PC-3 (cell line): Measurements from ENCODE around the gene NANOS3. TPM values are rescaled to one million over a fixed set of nuclear protein-coding genes. Genes with fewer than 3 reads are reported as not detected.

Experiments used
- ATAC-seq: fragments of 200-7000 bp; cut with Tn5 transposase; 2 replicates; pipeline ENCODE4 v1.9.1; 2020; ENCODE audit warnings: mild to moderate bottlenecking, moderate library complexity
- BruUV-seq: library from RNA; stranded (reverse); fragments of 400-500 nt; replicated peaks from 2 replicates; lab custom pipeline; 2021; lab: Mats Ljungman, UMichigan
- CTCF ChIA-PET: fragments of 300-600 bp; sonication (Branson Sonifier 250); formaldehyde crosslinking; loops from one replicate; lab custom pipeline; 2022; ENCODE audit warnings: antibody characterized with exemption; lab: Charles Lee
- POLR2A ChIA-PET: fragments of 300-600 bp; sonication (Branson Sonifier 250); formaldehyde crosslinking; loops from one replicate; lab custom pipeline; 2022; ENCODE audit warnings: antibody characterized with exemption; ENCODE audit not compliant: unreplicated experiment; lab: Charles Lee
- DNase-seq: peaks from one replicate; pipeline ENCODE4 v3.0.0-alpha.2; 2015
- H2AFZ ChIP-seq: fragments of 300-600 bp; sonication (generic); 2 replicates; pipeline ENCODE4 v1.6.0; 2016; ENCODE audit warnings: antibody characterized with exemption, low read length
- H3F3A ChIP-seq: fragments of 300-600 bp; sonication (generic); one replicate; pipeline ENCODE4 v1.6.0; 2017; ENCODE audit warnings: antibody characterized with exemption, low read length, control low read depth, mild to moderate bottlenecking; ENCODE audit not compliant: unreplicated experiment
- H3K27ac ChIP-seq: fragments of 300-600 bp; sonication (generic); 2 replicates; pipeline ENCODE4 v1.5.1; 2016; ENCODE audit warnings: mild to moderate bottlenecking, low read length
- H3K27me3 ChIP-seq: fragments of 300-600 bp; sonication (generic); 2 replicates; pipeline ENCODE4 v1.6.1; 2016; ENCODE audit warnings: low read length, mixed read lengths
- H3K36me3 ChIP-seq: fragments of 300-600 bp; sonication (generic); 2 replicates; pipeline ENCODE4 v1.6.1; 2016; ENCODE audit warnings: low read depth, mixed run types, low read length, mixed read lengths
- H3K4me1 ChIP-seq: fragments of 300-600 bp; sonication (generic); 2 replicates; pipeline ENCODE4 v1.5.1; 2016; ENCODE audit warnings: low read length; ENCODE audit not compliant: insufficient read depth
- H3K4me2 ChIP-seq: fragments of 300-600 bp; sonication (generic); 2 replicates; pipeline ENCODE4 v1.6.0; 2016; ENCODE audit warnings: low read length
- H3K4me3 ChIP-seq: fragments of 300-600 bp; sonication (generic); 2 replicates; pipeline ENCODE4 v1.5.1; 2016; ENCODE audit warnings: mild to moderate bottlenecking, low read length, mixed read lengths
- H3K79me2 ChIP-seq: fragments of 300-600 bp; sonication (generic); 2 replicates; pipeline ENCODE4 v1.6.1; 2017; ENCODE audit warnings: low read length, mixed read lengths
- H3K9ac ChIP-seq: fragments of 300-600 bp; sonication (generic); 2 replicates; pipeline ENCODE4 v1.6.0; 2016; ENCODE audit warnings: mild to moderate bottlenecking, low read length
- H3K9me2 ChIP-seq: fragments of 300-600 bp; sonication (generic); replicated peaks from 2 replicates; pipeline ENCODE4 v1.6.1; 2016; ENCODE audit warnings: mixed run types, low read length, mixed read lengths
- H3K9me3 ChIP-seq: fragments of 300-600 bp; sonication (generic); 2 replicates; pipeline ENCODE4 v1.6.1; 2016; ENCODE audit warnings: low read length, mixed read lengths
- H4K20me1 ChIP-seq: fragments of 300-600 bp; sonication (generic); 2 replicates; pipeline ENCODE4 v1.6.1; 2016; ENCODE audit warnings: low read length, mixed read lengths
- EZH2 ChIP-seq: fragments of 300-600 bp; sonication (generic); IDR thresholded peaks from one replicate; pipeline ENCODE4 v1.6.1; 2017; ENCODE audit warnings: antibody characterized with exemption, mild to moderate bottlenecking, low read length; ENCODE audit not compliant: unreplicated experiment
- EZH2phosphoT487 ChIP-seq: fragments of 300-600 bp; sonication (generic); IDR thresholded peaks from 2 replicates; pipeline ENCODE4 v1.6.1; 2018; ENCODE audit warnings: mild to moderate bottlenecking, antibody characterized with exemption, low read length, borderline replicate concordance
- intact Hi-C: fragments of 100-400 bp; cut with micrococcal nuclease; formaldehyde crosslinking; loops from 2 replicates; pipeline ENCODE4 v1.9.0; 2023
- total RNA-seq: library from RNA; depleted of rRNA; stranded (reverse); fragments of >200 nt; gene quantifications from 2 replicates; pipeline ENCODE4 v1.2.3, GENCODE V29; 2014
- TF ChIP-seq, protein P1 (sequence below): fragments of 300-600 bp; sonication (generic); conservative IDR thresholded peaks from 2 replicates; pipeline ENCODE4 v1.5.1; 2017; ENCODE audit warnings: antibody characterized with exemption, low read depth, mild to moderate bottlenecking, low read length

Gene NANOS3
- total RNA-seq, 1 experiment from 2014 or later = 1.7 TPM

DNA sequence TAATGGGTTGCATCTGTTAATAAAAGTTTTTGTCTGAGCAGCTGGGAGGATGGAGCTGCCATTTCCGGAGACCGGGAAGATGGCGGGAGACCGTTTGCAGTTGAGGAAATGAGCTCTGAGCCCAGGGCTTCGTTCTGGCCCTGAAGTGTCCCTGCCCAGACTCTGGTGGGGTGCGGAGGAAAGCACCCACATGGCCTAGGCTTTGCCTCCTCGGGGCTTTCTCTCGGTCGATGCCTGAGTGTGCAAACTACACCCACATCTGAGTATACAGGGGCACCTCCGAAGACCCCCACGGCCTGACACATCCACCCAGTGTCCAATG is 15.6 kb upstream of the NANOS3 start:
- no peak for TF ChIP-seq EZH2phosphoT487
- TF ChIP-seq, protein P1, sequence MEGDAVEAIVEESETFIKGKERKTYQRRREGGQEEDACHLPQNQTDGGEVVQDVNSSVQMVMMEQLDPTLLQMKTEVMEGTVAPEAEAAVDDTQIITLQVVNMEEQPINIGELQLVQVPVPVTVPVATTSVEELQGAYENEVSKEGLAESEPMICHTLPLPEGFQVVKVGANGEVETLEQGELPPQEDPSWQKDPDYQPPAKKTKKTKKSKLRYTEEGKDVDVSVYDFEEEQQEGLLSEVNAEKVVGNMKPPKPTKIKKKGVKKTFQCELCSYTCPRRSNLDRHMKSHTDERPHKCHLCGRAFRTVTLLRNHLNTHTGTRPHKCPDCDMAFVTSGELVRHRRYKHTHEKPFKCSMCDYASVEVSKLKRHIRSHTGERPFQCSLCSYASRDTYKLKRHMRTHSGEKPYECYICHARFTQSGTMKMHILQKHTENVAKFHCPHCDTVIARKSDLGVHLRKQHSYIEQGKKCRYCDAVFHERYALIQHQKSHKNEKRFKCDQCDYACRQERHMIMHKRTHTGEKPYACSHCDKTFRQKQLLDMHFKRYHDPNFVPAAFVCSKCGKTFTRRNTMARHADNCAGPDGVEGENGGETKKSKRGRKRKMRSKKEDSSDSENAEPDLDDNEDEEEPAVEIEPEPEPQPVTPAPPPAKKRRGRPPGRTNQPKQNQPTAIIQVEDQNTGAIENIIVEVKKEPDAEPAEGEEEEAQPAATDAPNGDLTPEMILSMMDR = no peak
- no peak for TF ChIP-seq EZH2
- Histone ChIP-seq H3K79me2 (no peaks in the 10 kb centered on the region), H3K9me2 (no peaks in the 10 kb centered on the region), H3K4me3 (peak overlapping the region; percentile 68; the same call in 1 of the 2 replicates), H2AFZ (no peak overlapping the region), H3K9me3 (no peaks in the 10 kb centered on the region), H4K20me1 (no peaks in the 10 kb centered on the region), H3K27ac (peak overlapping the region; percentile 88), H3K27me3 (no peaks in the 10 kb centered on the region), H3F3A (peaks cover 4% of the 10 kb centered on the region), H3K36me3 (no peaks in the 10 kb centered on the region), H3K4me1 (peaks cover 9% of the 10 kb centered on the region), H3K4me2 (peak overlapping the region; percentile 83), H3K9ac (peak overlapping the region; percentile 82)
- ATAC-seq = no peak
- no TSS peak for BruUV-seq
- DNase-seq = no peak
- ChIA-PET POLR2A (interaction anchor here (1.6 to 2.0 kb wide), 2 partner anchors 22 to 64 kb away, joined by 6 to 35 read pairs; no protein-coding TSS in a partner anchor), CTCF (interaction anchor here (0.6 to 1.6 kb wide), 3 partner anchors 15 to 263 kb away, joined by 3 to 9 read pairs (median 7); no protein-coding TSS in a partner anchor)
- intact Hi-C loops = loop anchor here (5.0 kb wide), 1 partner anchor 34 kb away; no protein-coding TSS in a partner anchor

DNA sequence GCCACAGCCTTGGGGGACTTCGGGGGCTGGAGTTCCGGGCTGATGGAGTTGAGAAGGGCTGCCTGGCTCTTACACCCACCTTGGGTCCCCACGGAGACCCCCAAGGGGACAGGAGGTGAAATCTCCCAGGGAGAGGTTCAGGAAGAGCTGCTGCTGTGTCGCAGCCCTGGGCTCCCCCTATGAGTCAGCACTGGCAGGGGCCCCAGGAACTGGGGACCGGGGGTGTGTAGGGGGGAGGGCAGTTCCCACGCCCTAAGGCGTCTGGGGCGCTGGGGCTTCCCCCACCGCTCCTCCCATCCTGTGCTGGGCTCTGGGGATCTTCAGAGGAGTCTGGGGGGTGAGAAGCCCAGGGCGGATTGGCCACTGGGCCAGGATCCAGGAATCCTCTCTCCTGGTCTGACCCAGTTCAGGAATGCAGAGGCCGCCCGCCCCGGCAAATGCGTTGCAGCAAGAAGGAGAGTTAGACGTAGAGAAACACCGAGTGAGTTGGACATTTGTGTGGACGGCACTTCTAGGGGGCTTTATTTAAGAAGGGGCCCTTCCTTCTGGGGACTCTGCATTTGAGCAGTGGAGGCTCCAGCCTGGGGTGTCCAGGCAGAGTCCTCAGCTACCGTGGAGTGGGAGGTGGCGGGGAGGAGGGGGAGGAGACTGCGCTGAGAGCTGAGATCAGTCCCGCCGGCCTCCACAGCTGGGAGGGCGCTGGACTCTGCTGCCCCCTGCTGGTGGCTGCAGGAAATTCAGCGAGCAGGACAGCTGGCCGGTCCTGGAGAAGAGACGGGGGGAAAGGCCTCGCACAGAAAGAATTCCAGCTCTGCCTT is 15.0 kb upstream of the NANOS3 start:
- BruUV-seq = TSS peak; percentile 90

More for the DNA sequence above, 15.0 kb upstream of the NANOS3 start:
- H3K4me2 ChIP-seq = peak overlapping the region; percentile 83
- no peaks in the 10 kb centered on the region for H3K79me2 ChIP-seq
- ChIA-PET POLR2A (interaction anchor here (0.5 to 2.0 kb wide), 13 partner anchors 9 to 699 kb away, joined by 3 to 35 read pairs (median 6); no protein-coding TSS in a partner anchor), CTCF (interaction anchor here (0.5 to 1.9 kb wide), 22 partner anchors 9 to 264 kb away, joined by 3 to 19 read pairs (median 6); partner anchors contain the start of genes MRI1 and NANOS3)
- H3F3A ChIP-seq = peaks cover 4% of the 10 kb centered on the region
- no peaks in the 10 kb centered on the region for H3K9me2 ChIP-seq
- intact Hi-C loops = loop anchor here (1.0 to 5.0 kb wide), 5 partner anchors 11 to 77 kb away; partner anchors contain the start of gene ZSWIM4
- no peaks in the 10 kb centered on the region for H3K27me3 ChIP-seq
- H3K36me3 ChIP-seq = no peaks in the 10 kb centered on the region
- H4K20me1 ChIP-seq = no peaks in the 10 kb centered on the region
- DNase-seq (peak; percentile 97), ATAC-seq (peak; percentile 82)
- no peaks in the 10 kb centered on the region for H3K9me3 ChIP-seq
- peaks cover 9% of the 10 kb centered on the region for H3K4me1 ChIP-seq
- H3K27ac ChIP-seq = peak overlapping the region; percentile 88
- TF ChIP-seq, protein P1 = peak; percentile 90
- TF ChIP-seq EZH2 = no peak
- no peak for TF ChIP-seq EZH2phosphoT487
- peak overlapping the region; percentile 82 for H3K9ac ChIP-seq
- peak overlapping the region; percentile 85 for H2AFZ ChIP-seq
- peak overlapping the region; percentile 68 for H3K4me3 ChIP-seq
